ENCODE results near the gene GNE. TPM values are rescaled to one million over a fixed set of nuclear protein-coding genes. Genes with fewer than 3 reads are reported as not detected.

GNE gene
- total RNA-seq, 1 experiment from 2014 or later, result 8.4 TPM

- RAD21 ChIA-PET (ENCODE audit: low non-redundant PET in 1 of 2, low total read pairs in 2 of 2, uncharacterized antibody in 2 of 2, unreplicated experiment in 2 of 2), result no interaction called here
- BruUV-seq (replicated peaks), result no TSS peak
- intact Hi-C loops (cut with micrococcal nuclease), result no loop called here
- H3K79me2 ChIP-seq (ENCODE audit: insufficient read depth, low read length), result peaks cover 9% of the 10 kb centered on the region; the same call in 1 of the 2 replicates
- CTCF ChIA-PET, result no interaction called here
- no peaks in the 10 kb centered on the region for H3K27me3 ChIP-seq (ENCODE audit: insufficient read depth, low read length)
- TF ChIP-seq SIN3A (IDR thresholded peaks at IDR 0.05; ENCODE audit: low read depth), result no peak
- TF ChIP-seq RAD21 (IDR thresholded peaks at IDR 0.05; ENCODE audit: low read depth), result no peak
- TF ChIP-seq FOSL1 (IDR thresholded peaks at IDR 0.05; ENCODE audit: low read depth), result no peak
- TF ChIP-seq SP1 (IDR thresholded peaks at IDR 0.05; ENCODE audit: low read depth), result no peak
- no peak for TF ChIP-seq EZH2phosphoT487 (IDR thresholded peaks at IDR 0.05; ENCODE audit: borderline replicate concordance)
- TF ChIP-seq EGR1 (IDR thresholded peaks at IDR 0.05; ENCODE audit: low read depth), result no peak
- TF ChIP-seq REST (IDR thresholded peaks at IDR 0.05; ENCODE audit: low read depth), result no peak
- H3K27ac ChIP-seq (ENCODE audit: low read depth, low read length), result no peak overlapping the region
- no peak overlapping the region for H3K9ac ChIP-seq (ENCODE audit: low read length)
- H3K9me3 ChIP-seq (ENCODE audit: control insufficient read depth in 1 of 2, insufficient read depth in 1 of 2, low read depth in 1 of 2, low read length in 2 of 2), result no peaks in the 10 kb centered on the region
- H3K9me2 ChIP-seq (ENCODE audit: insufficient read depth), result no peaks in the 10 kb centered on the region
- no peak overlapping the region for H2AFZ ChIP-seq (ENCODE audit: low read depth, low read length, poor library complexity, severe bottlenecking)
- no peak overlapping the region for H3K4me2 ChIP-seq (ENCODE audit: low read length)
- no peaks in the 10 kb centered on the region for H3K4me1 ChIP-seq (ENCODE audit: control insufficient read depth in 1 of 2, insufficient read depth in 2 of 2, low read length in 2 of 2)
- ATAC-seq (no peak), DNase-seq (ENCODE audit: low read depth, low spot score) (no peak)
- POLR2A ChIA-PET, result no interaction called here
- H3K36me3 ChIP-seq (ENCODE audit: control insufficient read depth in 1 of 2, insufficient read depth in 2 of 2, low read length in 2 of 2), result peaks cover 12 to 17% of the 10 kb centered on the region in 2 experiments
- no peaks in the 10 kb centered on the region for H4K20me1 ChIP-seq (ENCODE audit: insufficient read depth)
- no peak overlapping the region for H3K4me3 ChIP-seq (replicated peaks in 1 of 2; ENCODE audit: low read depth in 1 of 2, low read length in 2 of 2)
These were observed 40.8 kb downstream of the GNE start for GRCh38 chr9:36217256-36217968.
